Ovary (tissue), 9 donors: Measurements from ENCODE around the gene TRABD2B. TPM values are rescaled to one million over a fixed set of nuclear protein-coding genes. Genes with fewer than 3 reads are reported as not detected.

Experiments
- DNase-seq, 5 donors: peaks; one replicate each; pipeline ENCODE4 v3.0.0-alpha.2; 2019 to 2020
- H3K27ac ChIP-seq, 2 donors: fragments of 200-600 bp; one replicate each; pipeline versions ENCODE4 v1.5.1 to v1.8.0; 2019 to 2022
- H3K27me3 ChIP-seq: fragments of 200-600 bp; one replicate; pipeline ENCODE4 v1.8.0; 2022
- H3K36me3 ChIP-seq: fragments of 200-600 bp; sonication (generic); one replicate; pipeline ENCODE4 v1.5.1; 2019
- H3K4me1 ChIP-seq: one replicate; pipeline ENCODE4 v1.8.1; 2013; ENCODE audit warnings: mild to moderate bottlenecking, moderate library complexity; ENCODE audit not compliant: insufficient read depth
- H3K4me3 ChIP-seq: fragments of 200-600 bp; sonication (generic); one replicate; pipeline ENCODE4 v1.5.1; 2017
- H3K9me3 ChIP-seq, 2 donors: fragments of 200-600 bp in 1 of 2; sonication (generic) in 1 of 2; one replicate each; pipeline versions ENCODE4 v1.5.1 to v1.8.1; 2013 to 2019; ENCODE audit warnings: mild to moderate bottlenecking in 1 of 2, moderate library complexity in 1 of 2
- EP300 ChIP-seq: sonication (generic); formaldehyde crosslinking; IDR thresholded peaks from one replicate; pipeline ENCODE4 v1.6.1; 2017; ENCODE audit warnings: antibody characterized with exemption
- POLR2A ChIP-seq: fragments of 450-650 bp; IDR thresholded peaks from one replicate; pipeline ENCODE4 v1.6.1; 2017; ENCODE audit warnings: antibody characterized with exemption, mild to moderate bottlenecking, moderate library complexity
- WGBS, 3 donors: extraction: QIAGEN DNeasy Blood & Tissue Kit in 1 of 3; methylation state at CpG; one replicate each; pipeline versions ENCODE4 v1.1.5 to v1.1.7; 2013 to 2017; 5-methylcytosine and 5-hydroxymethylcytosine counted together
- intact Hi-C, 4 donors: fragments of 100-400 bp; cut with DNase I; formaldehyde crosslinking; loops; one replicate each; pipeline versions ENCODE4 v1.11.0 to v1.15.1; 2022 to 2023
- polyA plus RNA-seq, 2 donors: library from polyadenylated mRNA; stranded (reverse); fragments of 200-250 nt in 1 of 2; fragments of 350-450 nt in 1 of 2; fragmentation: Illumina TruSeq in 1 of 2; extraction: RNeasy Lipid Tissue Mini Kit (QIAGEN cat#74804) in 1 of 2; gene quantifications; one replicate each; pipeline ENCODE4 v1.2.3, GENCODE V29; 2013 to 2014
- total RNA-seq, 7 donors: library from RNA; depleted of rRNA in 2 of 7; stranded (reverse); fragments of >200 nt in 2 of 7; fragmentation: NEBNext Ultra II Directional in 3 of 7; extraction: Animal tissue kit (Norgen Biotek cat#: 25700) in 3 of 7; gene quantifications; one replicate each; pipeline versions ENCODE4 v1.1.0 to v1.2.4, GENCODE V29; 2016 to 2023
- TF ChIP-seq, protein P1 (sequence below), 3 donors: fragments of 450-650 bp in 2 of 3; fragments of 200-600 bp in 1 of 3; IDR thresholded peaks; one replicate each; pipeline versions ENCODE4 v1.5.1 to v1.8.0; 2016 to 2022; ENCODE audit warnings: antibody characterized with exemption in 3 of 3, mild to moderate bottlenecking in 1 of 3
- donor health status: DM: no; HTN: no; CAD: no; lungs with moderate emphysema.
- donor health status: DM: no; HTN: no; CAD: no.
- donor health status: Bipolar disorder and iron deficiency.
- donor health status: DM: yes; HTN: yes; CAD: no.
- donor health status: DM: no; HTN: no; CAD: no.
- donor health status: DM: yes; HTN: yes; CAD: no.

TRABD2B gene
- total and polyA plus RNA-seq, 9 donors: 0.18 to 1.6 (median 0.52) TPM

DNA sequence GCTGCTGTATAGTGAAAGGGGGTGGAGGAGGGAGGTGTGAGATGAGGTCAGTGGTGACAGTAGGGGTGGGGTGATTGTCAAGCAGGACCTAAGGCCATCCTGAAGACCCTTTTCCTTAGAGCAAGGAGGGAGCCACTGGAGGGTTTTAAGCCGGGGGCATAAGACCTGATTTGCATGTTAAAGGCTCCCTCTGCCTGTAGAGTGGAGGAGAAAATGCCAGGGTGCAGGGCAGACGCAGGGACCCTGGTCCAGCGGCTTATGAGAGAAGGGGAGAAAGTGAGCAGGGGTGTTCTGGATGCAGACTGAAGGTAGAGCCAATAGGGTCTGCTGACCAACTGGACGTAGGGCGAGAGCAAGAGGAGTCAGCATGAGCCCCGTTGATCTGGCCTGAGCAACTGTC is 154.1 kb downstream of the TRABD2B start:
- TF ChIP-seq EP300: no peak
- no peak overlapping the region for H3K4me3 ChIP-seq
- intact Hi-C loops: no loop called here
- WGBS, 3 donors: 83 to 85% (median 83%) methylated on average over 6 of the region's 6 CpGs
- H3K27ac ChIP-seq: no peak overlapping the region
- no peaks in the 10 kb centered on the region for H3K36me3 ChIP-seq
- H3K27me3 ChIP-seq: no peaks in the 10 kb centered on the region
- no peak for DNase-seq
- no peaks in the 10 kb centered on the region for H3K4me1 ChIP-seq
- H3K9me3 ChIP-seq: no peaks in the 10 kb centered on the region

GRCh38 chr1:47842228-47842919 is 154.8 kb downstream of the TRABD2B start:
- H3K36me3 ChIP-seq: no peaks in the 10 kb centered on the region
- H3K4me3 ChIP-seq: no peak overlapping the region
- intact Hi-C loops: no loop called here
- H3K9me3 ChIP-seq: no peaks in the 10 kb centered on the region
- H3K4me1 ChIP-seq: no peaks in the 10 kb centered on the region
- no peaks in the 10 kb centered on the region for H3K27me3 ChIP-seq
- DNase-seq: no peak
- 51 to 62% (median 57%) methylated on average over 5 of the region's 5 CpGs for whole genome bisulfite sequencing, 3 donors
- no peak overlapping the region for H3K27ac ChIP-seq
- TF ChIP-seq EP300 (no peak), POLR2A (no peak)
- TF ChIP-seq, protein P1, sequence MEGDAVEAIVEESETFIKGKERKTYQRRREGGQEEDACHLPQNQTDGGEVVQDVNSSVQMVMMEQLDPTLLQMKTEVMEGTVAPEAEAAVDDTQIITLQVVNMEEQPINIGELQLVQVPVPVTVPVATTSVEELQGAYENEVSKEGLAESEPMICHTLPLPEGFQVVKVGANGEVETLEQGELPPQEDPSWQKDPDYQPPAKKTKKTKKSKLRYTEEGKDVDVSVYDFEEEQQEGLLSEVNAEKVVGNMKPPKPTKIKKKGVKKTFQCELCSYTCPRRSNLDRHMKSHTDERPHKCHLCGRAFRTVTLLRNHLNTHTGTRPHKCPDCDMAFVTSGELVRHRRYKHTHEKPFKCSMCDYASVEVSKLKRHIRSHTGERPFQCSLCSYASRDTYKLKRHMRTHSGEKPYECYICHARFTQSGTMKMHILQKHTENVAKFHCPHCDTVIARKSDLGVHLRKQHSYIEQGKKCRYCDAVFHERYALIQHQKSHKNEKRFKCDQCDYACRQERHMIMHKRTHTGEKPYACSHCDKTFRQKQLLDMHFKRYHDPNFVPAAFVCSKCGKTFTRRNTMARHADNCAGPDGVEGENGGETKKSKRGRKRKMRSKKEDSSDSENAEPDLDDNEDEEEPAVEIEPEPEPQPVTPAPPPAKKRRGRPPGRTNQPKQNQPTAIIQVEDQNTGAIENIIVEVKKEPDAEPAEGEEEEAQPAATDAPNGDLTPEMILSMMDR (IDR thresholded peaks at IDR 0.05): no peak

DNA sequence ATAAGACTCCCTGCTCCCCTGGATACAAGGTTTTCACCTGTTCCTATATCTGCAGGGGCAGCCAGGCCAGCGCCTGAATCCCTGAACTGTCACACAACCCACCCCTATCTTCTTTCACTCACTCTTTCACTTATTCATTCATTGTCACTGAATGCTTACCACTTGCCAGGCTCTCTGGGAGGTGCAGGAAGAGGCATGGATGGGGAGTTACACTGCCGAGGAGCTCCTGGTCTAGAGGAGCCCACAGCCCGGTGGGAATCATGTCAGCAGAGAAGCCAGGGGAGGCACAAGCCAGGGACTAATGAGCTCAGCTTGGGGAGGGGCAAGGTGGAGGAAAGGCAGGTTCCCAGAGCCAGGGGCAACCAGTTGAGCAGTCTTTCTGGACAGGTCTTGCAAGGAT is 155.8 kb downstream of the TRABD2B start:
- intact Hi-C loops: no loop called here
- no peak overlapping the region for H3K4me3 ChIP-seq
- no peak overlapping the region for H3K27ac ChIP-seq
- DNase-seq: no peak
- 81 to 91% (median 83%) methylated on average over 3 of the region's 3 CpGs for WGBS, 3 donors
- H3K36me3 ChIP-seq: no peaks in the 10 kb centered on the region
- TF ChIP-seq EP300 (no peak), POLR2A (no peak)
- TF ChIP-seq, protein P1 (IDR thresholded peaks at IDR 0.05): no peak
- no peaks in the 10 kb centered on the region for H3K27me3 ChIP-seq
- H3K4me1 ChIP-seq: no peaks in the 10 kb centered on the region
- no peaks in the 10 kb centered on the region for H3K9me3 ChIP-seq

GRCh38 chr1:47840393-47841190 is 156.6 kb downstream of the TRABD2B start:
- no peaks in the 10 kb centered on the region for H3K27me3 ChIP-seq
- H3K27ac ChIP-seq: no peak overlapping the region
- no peaks in the 10 kb centered on the region for H3K36me3 ChIP-seq
- H3K9me3 ChIP-seq: no peaks in the 10 kb centered on the region
- no peak for DNase-seq
- no peaks in the 10 kb centered on the region for H3K4me1 ChIP-seq
- TF ChIP-seq EP300 (no peak), POLR2A (no peak)
- TF ChIP-seq, protein P1 (IDR thresholded peaks at IDR 0.05): no peak
- 64 to 77% (median 71%) methylated on average over 4 of the region's 4 CpGs for WGBS, 3 donors
- no peak overlapping the region for H3K4me3 ChIP-seq
- intact Hi-C loops: no loop called here

DNA sequence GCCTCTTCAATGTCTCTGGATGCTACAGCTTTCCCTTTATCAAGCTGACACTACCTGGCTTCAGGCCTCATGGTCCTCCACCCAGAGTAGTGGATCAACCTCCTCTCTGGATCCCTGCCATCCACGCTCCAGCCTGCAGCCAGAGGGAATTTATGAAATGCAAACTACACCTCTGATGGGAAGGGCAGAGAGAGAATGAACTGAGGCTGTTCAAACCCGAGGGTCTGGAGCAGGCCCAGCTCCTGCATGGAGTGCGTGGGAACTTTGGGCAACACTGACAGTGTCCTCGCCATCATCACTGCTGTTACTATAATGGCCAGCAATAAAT is 157.8 kb downstream of the TRABD2B start:
- TF ChIP-seq, protein P1 (IDR thresholded peaks at IDR 0.05): no peak
- TF ChIP-seq POLR2A: no peak
- Histone ChIP-seq H3K4me1 (no peaks in the 10 kb centered on the region), H3K36me3 (no peaks in the 10 kb centered on the region), H3K9me3 (no peaks in the 10 kb centered on the region), H3K27me3 (no peaks in the 10 kb centered on the region), H3K4me3 (no peak overlapping the region), H3K27ac (no peak overlapping the region)
- intact Hi-C loops: no loop called here
- DNase-seq: no peak
- 55 to 67% (median 59%) methylated on average over 4 of the region's 4 CpGs for WGBS, 3 donors
